Smooth muscle cell (in vitro differentiated cells): ENCODE data around the gene RASGRF1. TPM values are rescaled to one million over a fixed set of nuclear protein-coding genes. Genes with fewer than 3 reads are reported as not detected.

ENCODE experiments used
- DNase-seq: peaks from one replicate; lab custom pipeline; 2025; ENCODE audit not compliant: unreplicated experiment; lab: John Stamatoyannopoulos, UW
- H2AFZ ChIP-seq: fragments of 200-600 bp; sonication (generic); 2 replicates; pipeline ENCODE4 v1.6.0; 2016; ENCODE audit warnings: antibody characterized with exemption, low read depth, mild to moderate bottlenecking
- H3F3A ChIP-seq: fragments of 200-600 bp; sonication (generic); 2 replicates; pipeline ENCODE4 v1.6.0; 2017; ENCODE audit warnings: antibody characterized with exemption, low read depth
- H3K27ac ChIP-seq: fragments of 200-600 bp; sonication (generic); 2 replicates; pipeline ENCODE4 v1.5.1; 2016; ENCODE audit warnings: low read depth, mild to moderate bottlenecking
- H3K27me3 ChIP-seq: fragments of 200-600 bp; sonication (generic); 2 replicates; pipeline ENCODE4 v1.6.1; 2016; ENCODE audit warnings: low read depth, mild to moderate bottlenecking
- H3K36me3 ChIP-seq: fragments of 200-600 bp; sonication (generic); 2 replicates; pipeline ENCODE4 v1.5.1; 2016; ENCODE audit warnings: low read depth
- H3K4me1 ChIP-seq: fragments of 200-600 bp; sonication (generic); 2 replicates; pipeline ENCODE4 v1.5.1; 2016; ENCODE audit warnings: low read depth
- H3K4me2 ChIP-seq: fragments of 200-600 bp; sonication (generic); 2 replicates; pipeline ENCODE4 v1.6.0; 2016; ENCODE audit warnings: mild to moderate bottlenecking
- H3K4me3 ChIP-seq: fragments of 200-600 bp; sonication (generic); 2 replicates; pipeline ENCODE4 v1.5.1; 2016; ENCODE audit warnings: mild to moderate bottlenecking
- H3K79me2 ChIP-seq: fragments of 200-600 bp; sonication (generic); 2 replicates; pipeline ENCODE4 v1.6.0; 2016; ENCODE audit warnings: low read depth, mild to moderate bottlenecking
- H3K9ac ChIP-seq: fragments of 200-600 bp; sonication (generic); 2 replicates; pipeline ENCODE4 v1.6.0; 2016; ENCODE audit warnings: low read depth
- H3K9me3 ChIP-seq: fragments of 200-600 bp; sonication (generic); replicated peaks from 2 replicates; pipeline ENCODE4 v1.5.1; 2016; ENCODE audit warnings: low read depth
- H4K20me1 ChIP-seq: fragments of 200-600 bp; sonication (generic); 2 replicates; pipeline ENCODE4 v1.6.0; 2016; ENCODE audit warnings: low read depth
- WGBS: methylation state at CpG from one replicate; pipeline ENCODE4 v1.1.7; 2016; ENCODE audit warnings: low lambda C conversion rate; 5-methylcytosine and 5-hydroxymethylcytosine counted together
- polyA plus RNA-seq: library from polyadenylated mRNA; unstranded; fragments of >200 nt; fragmentation: Nextera tagmentation; extraction: Ambion mirVana; gene quantifications from 2 replicates; pipeline ENCODE4 v1.2.1, GENCODE V29; 2016
- total RNA-seq: library from RNA; depleted of rRNA; stranded (reverse); fragments of >200 nt; gene quantifications from 2 replicates; pipeline ENCODE4 v1.2.3, GENCODE V29; 2014
- TF ChIP-seq, protein P1 (sequence below): fragments of 200-600 bp; sonication (generic); IDR thresholded peaks from 2 replicates; pipeline ENCODE4 v1.5.1; 2017; ENCODE audit warnings: borderline replicate concordance, mild to moderate bottlenecking, antibody characterized with exemption; ENCODE audit not compliant: insufficient read depth, poor library complexity, severe bottlenecking

RASGRF1 gene
- total and polyA plus RNA-seq, 2 experiments from 2014 or later = 0.17 to 0.22 TPM

DNA sequence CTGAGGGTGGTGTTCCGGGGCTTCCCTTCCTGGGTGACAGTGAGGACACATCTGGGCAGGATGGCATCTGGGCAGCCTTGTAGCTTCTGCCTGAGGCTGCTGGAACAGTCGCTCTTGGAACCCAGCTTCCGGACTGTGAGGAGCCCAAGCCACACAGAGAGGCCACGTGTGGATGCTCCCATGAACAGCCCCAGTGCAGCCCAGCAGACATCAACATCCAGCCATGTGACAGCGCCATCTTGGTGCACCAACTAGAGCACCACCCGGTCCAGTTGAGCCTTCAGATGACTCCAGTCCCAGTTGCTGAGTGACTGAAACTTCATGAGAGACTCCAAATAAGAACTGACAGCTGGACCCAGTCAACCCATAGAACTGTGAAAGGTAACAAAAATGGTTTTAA, 130.3 kb downstream of the RASGRF1 start:
- Histone ChIP-seq H3K36me3 (no peaks in the 10 kb centered on the region), H3K4me1 (no peaks in the 10 kb centered on the region), H3K4me2 (no peak overlapping the region), H3K79me2 (no peaks in the 10 kb centered on the region), H4K20me1 (no peaks in the 10 kb centered on the region), H3K27ac (no peak overlapping the region), H2AFZ (no peak overlapping the region), H3K4me3 (no peak overlapping the region), H3K9ac (no peak overlapping the region), H3F3A (no peaks in the 10 kb centered on the region), H3K27me3 (no peaks in the 10 kb centered on the region), H3K9me3 (no peaks in the 10 kb centered on the region)
- DNase-seq = no peak
- WGBS = 92% methylated on average over 6 of the region's 6 CpGs
- TF ChIP-seq, protein P1, sequence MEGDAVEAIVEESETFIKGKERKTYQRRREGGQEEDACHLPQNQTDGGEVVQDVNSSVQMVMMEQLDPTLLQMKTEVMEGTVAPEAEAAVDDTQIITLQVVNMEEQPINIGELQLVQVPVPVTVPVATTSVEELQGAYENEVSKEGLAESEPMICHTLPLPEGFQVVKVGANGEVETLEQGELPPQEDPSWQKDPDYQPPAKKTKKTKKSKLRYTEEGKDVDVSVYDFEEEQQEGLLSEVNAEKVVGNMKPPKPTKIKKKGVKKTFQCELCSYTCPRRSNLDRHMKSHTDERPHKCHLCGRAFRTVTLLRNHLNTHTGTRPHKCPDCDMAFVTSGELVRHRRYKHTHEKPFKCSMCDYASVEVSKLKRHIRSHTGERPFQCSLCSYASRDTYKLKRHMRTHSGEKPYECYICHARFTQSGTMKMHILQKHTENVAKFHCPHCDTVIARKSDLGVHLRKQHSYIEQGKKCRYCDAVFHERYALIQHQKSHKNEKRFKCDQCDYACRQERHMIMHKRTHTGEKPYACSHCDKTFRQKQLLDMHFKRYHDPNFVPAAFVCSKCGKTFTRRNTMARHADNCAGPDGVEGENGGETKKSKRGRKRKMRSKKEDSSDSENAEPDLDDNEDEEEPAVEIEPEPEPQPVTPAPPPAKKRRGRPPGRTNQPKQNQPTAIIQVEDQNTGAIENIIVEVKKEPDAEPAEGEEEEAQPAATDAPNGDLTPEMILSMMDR = no peak

DNA sequence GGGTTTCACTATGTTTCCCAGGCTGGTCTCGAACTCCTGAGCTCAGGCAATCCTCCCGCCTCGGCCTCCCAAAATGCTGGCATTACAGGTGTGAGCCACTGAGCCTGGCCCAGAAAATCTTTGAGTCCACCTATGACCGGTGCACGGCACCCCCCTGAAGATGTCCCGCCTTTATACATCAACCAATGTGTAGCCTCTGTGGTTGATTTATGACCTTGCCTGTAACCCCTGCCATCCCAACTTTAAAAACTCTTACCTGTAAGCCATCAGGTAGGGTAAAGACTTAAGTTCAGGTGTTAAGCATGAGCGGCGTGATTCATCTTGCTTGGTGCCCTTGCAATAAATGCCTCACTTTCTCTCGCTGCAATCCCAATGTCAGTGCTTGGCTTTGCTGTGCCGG, 131.2 kb downstream of the RASGRF1 start:
- H4K20me1 ChIP-seq = no peaks in the 10 kb centered on the region
- DNase-seq = no peak
- H3K4me1 ChIP-seq = no peaks in the 10 kb centered on the region
- no peaks in the 10 kb centered on the region for H3K27me3 ChIP-seq
- no peak overlapping the region for H2AFZ ChIP-seq
- H3K9ac ChIP-seq = no peak overlapping the region
- no peak overlapping the region for H3K4me2 ChIP-seq
- H3F3A ChIP-seq = no peaks in the 10 kb centered on the region
- TF ChIP-seq, protein P1 = no peak
- no peaks in the 10 kb centered on the region for H3K36me3 ChIP-seq
- H3K27ac ChIP-seq = no peak overlapping the region
- 93% methylated on average over 10 of the region's 10 CpGs for WGBS
- H3K4me3 ChIP-seq = no peak overlapping the region
- no peaks in the 10 kb centered on the region for H3K79me2 ChIP-seq
- no peaks in the 10 kb centered on the region for H3K9me3 ChIP-seq

DNA sequence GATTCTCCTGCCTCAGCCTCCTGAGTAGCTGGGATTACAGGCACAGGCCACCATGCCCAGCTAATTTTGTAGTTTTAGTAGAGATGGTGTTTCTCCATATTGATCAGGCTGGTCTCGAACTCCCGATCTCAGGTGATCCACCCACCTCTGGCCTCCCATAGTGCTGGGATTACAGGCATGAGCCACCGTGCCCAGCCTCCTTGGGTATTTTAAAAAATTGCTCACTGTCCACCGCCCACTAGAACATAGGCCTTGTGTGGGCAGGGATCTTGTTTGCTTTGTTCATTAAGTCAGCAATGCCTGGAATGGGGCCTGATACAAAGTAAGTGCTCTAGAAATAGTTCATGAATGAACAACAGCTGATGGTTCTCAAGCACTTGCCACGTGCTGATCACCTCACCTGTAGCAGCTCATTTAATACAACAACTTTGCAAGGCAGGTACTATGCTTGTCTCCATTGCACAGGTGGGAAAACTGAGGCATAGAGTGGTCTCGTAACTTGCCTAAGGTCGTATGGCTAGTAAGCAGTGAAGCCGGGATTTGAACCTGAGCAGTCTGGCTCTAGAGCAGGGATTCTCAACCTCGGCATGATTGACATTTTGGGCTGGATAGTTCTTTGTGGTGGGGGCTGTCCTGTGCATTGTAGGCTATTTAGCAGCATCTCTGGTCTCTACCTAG, 133.0 kb downstream of the RASGRF1 start:
- Histone ChIP-seq H3K27ac (no peak overlapping the region), H3K9me3 (no peaks in the 10 kb centered on the region), H3K4me3 (no peak overlapping the region), H4K20me1 (no peaks in the 10 kb centered on the region), H3K36me3 (no peaks in the 10 kb centered on the region), H3K27me3 (no peaks in the 10 kb centered on the region), H2AFZ (no peak overlapping the region), H3K9ac (no peak overlapping the region), H3F3A (no peaks in the 10 kb centered on the region), H3K4me2 (no peak overlapping the region), H3K79me2 (no peaks in the 10 kb centered on the region), H3K4me1 (no peaks in the 10 kb centered on the region)
- no peak for DNase-seq
- TF ChIP-seq, protein P1 = no peak
- WGBS = 85% methylated on average over 9 of the region's 9 CpGs

DNA sequence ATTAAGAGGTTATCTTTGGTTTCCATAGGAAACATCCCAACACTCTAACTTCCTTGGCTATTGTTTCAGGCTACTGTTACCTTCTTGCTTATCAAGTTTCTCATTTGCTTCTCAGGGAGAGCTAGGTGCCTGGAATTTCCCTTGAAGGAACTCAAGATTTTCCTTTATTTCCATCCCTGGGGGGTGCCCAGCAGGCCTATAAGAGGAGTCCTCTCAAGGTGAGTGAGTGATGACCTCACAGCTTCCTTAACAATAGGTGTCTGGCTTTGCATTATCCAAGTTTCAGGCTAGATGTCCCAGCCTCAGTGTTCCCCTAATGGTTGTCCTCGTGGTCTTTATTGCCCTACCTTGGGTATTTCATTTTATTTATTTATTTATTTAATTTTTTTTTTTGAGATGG, 133.6 kb downstream of the RASGRF1 start:
- Histone ChIP-seq H3F3A (no peaks in the 10 kb centered on the region), H3K4me3 (no peak overlapping the region), H3K4me2 (no peak overlapping the region), H3K4me1 (no peaks in the 10 kb centered on the region), H3K9me3 (no peaks in the 10 kb centered on the region), H3K27me3 (no peaks in the 10 kb centered on the region), H3K36me3 (no peaks in the 10 kb centered on the region), H2AFZ (no peak overlapping the region), H3K27ac (no peak overlapping the region), H3K79me2 (no peaks in the 10 kb centered on the region), H4K20me1 (no peaks in the 10 kb centered on the region), H3K9ac (no peak overlapping the region)
- 84% methylated on average over 1 of the region's 1 CpG for WGBS
- TF ChIP-seq, protein P1 = no peak
- no peak for DNase-seq
